Fibroblast of lung (primary cell): ENCODE data around the gene CBL. TPM values are rescaled to one million over a fixed set of nuclear protein-coding genes. Genes with fewer than 3 reads are reported as not detected.

Source experiments
- DNase-seq, 2 donors: peaks; one replicate each; pipeline versions ENCODE4 v3.0.0 to v3.0.0-alpha.2; 2010; ENCODE audit warnings: low read depth in 2 of 2
- H2AFZ ChIP-seq: 2 replicates; pipeline ENCODE4 v1.5.1; 2012; ENCODE audit warnings: low read length, control low read depth, inconsistent platforms
- H3K27ac ChIP-seq: 2 replicates; pipeline ENCODE4 v1.5.1; 2011; ENCODE audit warnings: low read length, control low read depth; ENCODE audit not compliant: insufficient read depth
- H3K27me3 ChIP-seq: 2 replicates; pipeline ENCODE4 v1.5.1; 2011; ENCODE audit warnings: mild to moderate bottlenecking, low read length; ENCODE audit not compliant: control insufficient read depth, insufficient read depth
- H3K36me3 ChIP-seq: 2 replicates; pipeline ENCODE4 v1.5.1; 2011; ENCODE audit warnings: low read length; ENCODE audit not compliant: control insufficient read depth, insufficient read depth
- H3K4me1 ChIP-seq: 2 replicates; pipeline ENCODE4 v1.5.1; 2011; ENCODE audit warnings: low read length; ENCODE audit not compliant: control insufficient read depth, insufficient read depth; ENCODE audit errors: extremely low read depth
- H3K4me2 ChIP-seq: 2 replicates; pipeline ENCODE4 v1.5.1; 2011; ENCODE audit warnings: low read length, control low read depth; ENCODE audit not compliant: insufficient read depth; ENCODE audit errors: extremely low read depth
- H3K4me3 ChIP-seq, 4 experiments: fragments of 200-600 bp in 1 of 4; sonication (generic) in 1 of 4; replicated peaks in 1 of 4; 2 replicates each; pipeline ENCODE4 v1.5.1; 2011 to 2016; ENCODE audit warnings: low read length in 4 of 4, low read depth in 3 of 4, mild to moderate bottlenecking in 3 of 4, control low read depth in 2 of 4, inconsistent platforms in 1 of 4, mixed read lengths in 1 of 4; ENCODE audit not compliant: insufficient read depth in 1 of 4; ENCODE audit errors: control extremely low read depth in 1 of 4
- H3K79me2 ChIP-seq: 2 replicates; pipeline ENCODE4 v1.5.1; 2012; ENCODE audit warnings: mild to moderate bottlenecking, low read length, inconsistent platforms; ENCODE audit not compliant: control insufficient read depth, insufficient read depth
- H3K9ac ChIP-seq: 2 replicates; pipeline ENCODE4 v1.5.1; 2011; ENCODE audit warnings: mild to moderate bottlenecking, low read length, control low read depth; ENCODE audit not compliant: insufficient read depth
- H3K9me3 ChIP-seq: 2 replicates; pipeline ENCODE4 v1.5.1; 2012; ENCODE audit warnings: low read depth, low read length; ENCODE audit not compliant: control insufficient read depth, insufficient read depth
- H4K20me1 ChIP-seq: 2 replicates; pipeline ENCODE4 v1.5.1; 2011; ENCODE audit warnings: low read length; ENCODE audit not compliant: control insufficient read depth, insufficient read depth; ENCODE audit errors: extremely low read depth
- CTCF ChIP-seq, 2 donors: IDR thresholded peaks in 1 of 2; conservative IDR thresholded peaks in 1 of 2; 1 replicate in 1 of 2; 2 replicates in 1 of 2; pipeline ENCODE4 v1.5.1; 2011 to 2012; ENCODE audit warnings: low read length in 2 of 2, control low read depth in 1 of 2, inconsistent platforms in 1 of 2, low read depth in 1 of 2, mild to moderate bottlenecking in 1 of 2
- EZH2 ChIP-seq: IDR thresholded peaks from 2 replicates; pipeline ENCODE4 v1.5.1; 2012; ENCODE audit warnings: low read length, control low read depth, mild to moderate bottlenecking; ENCODE audit errors: missing control alignments
- polyA plus RNA-seq, 2 donors: library from polyadenylated mRNA; depleted of rRNA in 1 of 2; stranded (reverse) in 1 of 2; unstranded in 1 of 2; fragments of >200 nt; gene quantifications; 2 replicates each; pipeline ENCODE4 v1.2.1, GENCODE V29; 2011 to 2012; ENCODE audit warnings: missing spikeins in 1 of 2
- total RNA-seq: library from RNA; depleted of rRNA; stranded (reverse); fragments of >200 nt; gene quantifications from 2 replicates; pipeline ENCODE4 v1.2.1, GENCODE V29; 2014

Gene CBL
- total and polyA plus RNA-seq, 2 donors (not counting 1 experiment from before 2014, with no cell fraction given): 11.1 to 12.4 TPM

- peak within 1 kb of the TSS; percentile 95 for H3K27ac ChIP-seq
- H3K4me2 ChIP-seq: peak within 1 kb of the TSS; percentile 99
- H2AFZ ChIP-seq: peak within 1 kb of the TSS; percentile 81
- DNase-seq: peak; percentile 96 to 98
- no peaks in the 10 kb centered on the region for H4K20me1 ChIP-seq
- H3K9me3 ChIP-seq: no peaks in the 10 kb centered on the region
- H3K4me1 ChIP-seq: peaks cover 28% of the 10 kb centered on the region
- H3K9ac ChIP-seq: peak within 1 kb of the TSS; percentile 87
- TF ChIP-seq EZH2 (no peak), CTCF (conservative IDR thresholded peaks at IDR 0.05 in 1 of 2, IDR thresholded peaks at IDR 0.05 in 1 of 2; ENCODE audit: low read depth in 1 of 2, low read length in 2 of 2) (no peak)
- H3K79me2 ChIP-seq: peaks cover 18% of the 10 kb centered on the region
- peak within 1 kb of the TSS; percentile 86 to 97 (median 91) for H3K4me3 ChIP-seq
- peaks cover 4% of the 10 kb centered on the region for H3K36me3 ChIP-seq
- H3K27me3 ChIP-seq: no peaks in the 10 kb centered on the region
These were observed 128.2 kb downstream of the CBL start, which contains the start of gene RNF26 for GRCh38 chr11:119334174-119334930. TSS of gene RNF26 (plus strand) at chr11:119334527. CDS start at chr11:119335123, 596 bp downstream.

GRCh38 chr11:119335091-119335654, 129.0 kb downstream of the CBL start:
- H3K4me1 ChIP-seq: peaks cover 29% of the 10 kb centered on the region
- H3K4me3 ChIP-seq: peak overlapping the region; percentile 86 to 97 (median 91)
- peak overlapping the region; percentile 95 for H3K27ac ChIP-seq
- H3K4me2 ChIP-seq: peak overlapping the region; percentile 99
- no peaks in the 10 kb centered on the region for H3K9me3 ChIP-seq
- no peaks in the 10 kb centered on the region for H4K20me1 ChIP-seq
- H3K36me3 ChIP-seq: peaks cover 4% of the 10 kb centered on the region
- peaks cover 18% of the 10 kb centered on the region for H3K79me2 ChIP-seq
- TF ChIP-seq EZH2 (no peak), CTCF (conservative IDR thresholded peaks at IDR 0.05 in 1 of 2, IDR thresholded peaks at IDR 0.05 in 1 of 2; ENCODE audit: low read depth in 1 of 2, low read length in 2 of 2) (no peak)
- peak overlapping the region; percentile 87 for H3K9ac ChIP-seq
- H2AFZ ChIP-seq: no peak overlapping the region
- no peaks in the 10 kb centered on the region for H3K27me3 ChIP-seq
- DNase-seq: no peak
